Measurements from ENCODE around the gene TRIM23.

DNA sequence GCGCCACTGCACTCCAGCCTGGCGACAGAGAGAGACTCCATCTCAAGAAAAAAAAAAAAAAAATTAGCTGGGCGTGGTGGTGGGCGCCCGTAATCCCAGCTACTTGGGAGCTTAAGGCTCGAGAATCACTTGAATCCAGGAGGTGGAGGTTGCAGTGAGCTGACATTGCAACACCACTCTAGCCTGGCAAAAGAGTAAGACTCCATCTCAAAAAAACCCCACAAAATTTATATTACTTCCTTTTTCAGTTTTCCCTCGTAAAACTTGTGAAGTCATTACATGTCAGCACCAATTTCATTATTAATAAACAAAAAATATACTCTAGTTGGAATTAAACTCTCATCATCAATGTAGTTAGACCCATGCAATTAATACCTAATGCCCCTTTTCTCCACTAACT, 44.6 kb upstream of the TRIM23 start:
- no peak for TF ChIP-seq EZH2 (IDR thresholded peaks at IDR 0.05)
- TF ChIP-seq POLR2AphosphoS5 (IDR thresholded peaks at IDR 0.05; ENCODE audit: borderline replicate concordance, low read depth, low read length), result no peak
